ENCODE measurements around the gene TP53I13. TPM values are rescaled to one million over a fixed set of nuclear protein-coding genes. Genes with fewer than 3 reads are reported as not detected.

TP53I13 gene
- total and polyA plus RNA-seq, 2 of the 13 experiments (the other 11 are each of a cell fraction or from before 2014, with no cell fraction given), result 16.9 to 25.7 TPM

DNA sequence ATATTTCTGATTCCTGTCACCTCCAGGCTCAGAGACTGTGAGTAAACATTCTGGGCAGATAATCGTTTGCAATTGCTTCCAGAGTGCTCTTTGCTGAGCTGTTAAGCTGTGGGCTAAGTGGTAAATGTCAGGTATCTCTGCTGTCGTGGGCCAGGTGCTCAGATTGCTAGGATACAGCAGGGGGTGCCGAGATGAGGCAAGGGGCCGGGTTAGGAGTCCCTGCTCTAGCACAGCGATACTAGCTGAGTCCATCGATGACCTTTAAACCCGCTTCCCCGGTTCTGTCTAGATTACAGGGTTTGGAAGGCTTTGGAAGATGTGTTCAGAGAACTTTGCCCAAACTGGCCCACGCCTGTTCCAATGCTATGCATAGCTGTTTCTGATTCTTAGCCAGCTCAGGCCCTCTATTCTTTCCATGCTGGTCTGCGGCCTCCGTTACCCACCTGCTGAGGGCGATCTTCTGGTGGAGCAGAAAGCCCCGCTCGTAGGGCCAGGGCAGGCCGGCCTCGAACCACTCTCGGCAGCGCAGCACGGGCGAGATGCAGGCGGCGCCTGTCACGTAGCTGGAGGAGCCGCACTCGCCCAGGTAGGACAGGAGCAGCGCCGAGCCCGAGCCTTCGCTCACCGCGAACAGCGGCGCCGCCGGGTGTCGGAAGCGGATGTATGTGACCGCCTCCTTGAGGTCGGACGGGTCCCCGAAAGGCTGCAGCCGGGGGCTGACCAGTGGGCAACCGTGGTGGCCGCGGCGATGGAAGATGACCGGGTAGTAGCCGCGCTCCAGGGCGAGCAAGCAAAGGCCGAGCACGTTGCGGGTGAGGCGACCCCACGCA lies 2.6 kb upstream of the TP53I13 start (continued):
- TF ChIP-seq FOXO4 (CRISPR knock-in tag; conservative IDR thresholded peaks at IDR 0.05) (no peak), ZNF510 (CRISPR knock-in tag; IDR thresholded peaks at IDR 0.05; ENCODE audit: low read depth) (no peak), SAFB2 (CRISPR knock-in tag; IDR thresholded peaks at IDR 0.05; ENCODE audit: borderline replicate concordance, low read depth) (no peak), ESRRA (CRISPR knock-in tag; IDR thresholded peaks at IDR 0.05; ENCODE audit: low read depth) (0 out of 2 replicates have a peak, but pooled peaks have one; percentile 17), ARNT2 (CRISPR knock-in tag; IDR thresholded peaks at IDR 0.05; ENCODE audit: low read depth) (peak; percentile 58; the same call in 1 of the 2 replicates), U2AF1 (optimal IDR thresholded peaks at IDR 0.05; ENCODE audit: low read depth, low read length) (no peak), HNF1B (CRISPR knock-in tag; IDR thresholded peaks at IDR 0.05) (peak; percentile 56; the same call in 1 of the 2 replicates), YEATS4 (CRISPR knock-in tag; IDR thresholded peaks at IDR 0.05; ENCODE audit: borderline replicate concordance) (peak; percentile 32; the same call in 1 of the 2 replicates), ZNF138 (CRISPR knock-in tag; IDR thresholded peaks at IDR 0.05; ENCODE audit: low read depth) (peak; percentile 57; the same call in 1 of the 2 replicates), ZNF746 (CRISPR knock-in tag; IDR thresholded peaks at IDR 0.05) (no peak; the same call in 1 of the 2 replicates), AGO1 (IDR thresholded peaks at IDR 0.05; ENCODE audit: low read depth, low read length, poor library complexity, severe bottlenecking) (peak; percentile 74), ZNF446 (CRISPR knock-in tag; IDR thresholded peaks at IDR 0.05) (0 out of 2 replicates have a peak, but pooled peaks have one; percentile 38), ZNF768 (CRISPR knock-in tag; IDR thresholded peaks at IDR 0.05) (0 out of 2 replicates have a peak, but pooled peaks have one; percentile 12), KDM3A (CRISPR knock-in tag; IDR thresholded peaks at IDR 0.05; ENCODE audit: low read depth) (no peak), ZNF260 (CRISPR knock-in tag; IDR thresholded peaks at IDR 0.05; ENCODE audit: borderline replicate concordance, low read depth) (no peak), ZNF329 (CRISPR knock-in tag; IDR thresholded peaks at IDR 0.05; ENCODE audit: low read depth) (0 out of 2 replicates have a peak, but pooled peaks have one; percentile 36), ZNF800 (CRISPR knock-in tag; IDR thresholded peaks at IDR 0.05) (no peak), ZNF430 (CRISPR knock-in tag; IDR thresholded peaks at IDR 0.05) (peak; percentile 45; the same call in 1 of the 2 replicates), ZNF724P (CRISPR knock-in tag; IDR thresholded peaks at IDR 0.05; ENCODE audit: borderline replicate concordance) (0 out of 2 replicates have a peak, but pooled peaks have one; percentile 3), MEIS2 (CRISPR knock-in tag; IDR thresholded peaks at IDR 0.05) (no peak), KLF15 (CRISPR knock-in tag; IDR thresholded peaks at IDR 0.05; ENCODE audit: borderline replicate concordance) (no peak), ZNF256 (CRISPR knock-in tag; conservative IDR thresholded peaks at IDR 0.05) (no peak)
- TF ChIP-seq, protein P1, sequence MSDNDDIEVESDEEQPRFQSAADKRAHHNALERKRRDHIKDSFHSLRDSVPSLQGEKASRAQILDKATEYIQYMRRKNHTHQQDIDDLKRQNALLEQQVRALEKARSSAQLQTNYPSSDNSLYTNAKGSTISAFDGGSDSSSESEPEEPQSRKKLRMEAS (IDR thresholded peaks at IDR 0.05), result peak; percentile 71

Measured in HepG2 (cell line).